ENCODE results near the gene IRAG1. TPM values are rescaled to one million over a fixed set of nuclear protein-coding genes. Genes with fewer than 3 reads are reported as not detected.
"Not testable (repeated sequence)": the region's sequence is repeated elsewhere in the genome, so short reads cannot be mapped to it uniquely, and the experiment has no call there.

IRAG1 gene
- total RNA-seq, 1 donor from 2014 or later, result 0.51 TPM

DNA sequence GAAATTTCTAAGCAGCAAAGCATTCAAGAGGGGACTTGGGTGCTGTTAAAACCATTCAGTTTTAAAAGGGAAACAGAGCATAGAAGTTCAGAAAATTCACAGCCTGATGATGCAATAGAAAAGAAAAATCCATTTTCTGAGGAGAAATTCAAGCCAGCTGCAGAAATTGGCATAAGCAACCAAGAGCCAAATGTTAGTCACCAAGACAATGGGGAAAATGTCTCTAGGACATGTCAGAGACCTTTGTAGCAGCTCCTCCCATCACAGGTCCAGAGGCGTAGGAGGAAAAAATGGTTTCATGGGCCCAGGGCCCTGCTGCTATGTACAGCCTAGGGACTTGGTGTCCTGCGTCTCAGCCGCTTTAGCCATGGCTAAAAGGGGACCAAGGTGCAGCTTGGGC lies 5.5 kb upstream of the IRAG1 start:
- no peak for DNase-seq

DNA sequence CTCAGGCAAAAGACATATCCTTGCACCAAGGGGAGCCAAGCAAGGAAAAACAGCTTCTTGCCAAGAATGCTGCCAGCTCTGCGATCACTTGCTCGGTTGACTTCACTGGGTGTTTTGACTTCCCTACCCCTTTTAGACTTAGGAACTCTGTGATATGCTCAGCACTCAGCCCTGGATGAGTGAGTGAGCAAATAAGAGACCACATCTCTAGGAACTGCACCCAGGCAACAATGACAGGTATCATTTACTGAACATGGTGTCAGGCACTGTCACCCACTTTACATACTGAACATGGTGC lies 3.7 kb upstream of the IRAG1 start:
- no peak for DNase-seq

DNA sequence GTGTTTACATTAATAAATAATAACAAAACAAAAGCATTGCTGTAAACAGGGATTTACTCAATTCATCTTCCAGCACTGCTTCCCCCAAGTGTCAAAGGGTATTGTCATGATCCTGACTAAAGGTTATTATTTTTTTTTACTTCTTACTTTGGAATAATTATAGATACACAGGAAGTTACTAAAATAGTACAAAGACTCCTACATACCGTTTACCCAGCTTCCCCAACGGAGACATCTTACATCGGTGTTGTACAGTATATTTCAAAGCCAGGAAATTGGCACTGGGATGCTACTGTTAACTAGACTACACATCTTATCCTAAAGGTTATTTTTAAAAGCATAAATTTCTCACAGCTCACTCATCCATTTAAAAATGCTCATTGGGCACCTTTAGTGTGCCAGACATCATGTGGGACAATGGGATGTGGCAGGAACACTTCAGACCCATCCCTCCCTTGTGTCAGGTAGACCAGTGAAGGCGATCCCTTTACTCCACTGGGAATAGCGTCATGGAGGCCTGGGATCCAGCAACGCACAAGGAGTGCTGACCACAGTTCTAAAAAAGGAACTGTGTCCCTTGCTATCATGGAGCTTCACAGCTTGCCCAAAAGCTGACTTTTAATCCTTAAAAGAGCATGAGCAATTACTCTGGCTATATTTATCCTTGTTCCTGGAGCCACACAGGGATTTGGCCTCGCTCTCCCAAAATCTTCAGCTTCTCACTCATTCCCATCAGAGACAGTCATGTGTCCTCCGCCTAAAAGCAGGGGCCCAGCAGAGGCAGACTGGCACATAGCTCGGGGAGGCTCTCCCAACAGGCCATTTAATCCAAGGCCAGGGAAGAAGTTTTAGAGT lies 3.1 kb upstream of the IRAG1 start:
- no peak for DNase-seq

DNA sequence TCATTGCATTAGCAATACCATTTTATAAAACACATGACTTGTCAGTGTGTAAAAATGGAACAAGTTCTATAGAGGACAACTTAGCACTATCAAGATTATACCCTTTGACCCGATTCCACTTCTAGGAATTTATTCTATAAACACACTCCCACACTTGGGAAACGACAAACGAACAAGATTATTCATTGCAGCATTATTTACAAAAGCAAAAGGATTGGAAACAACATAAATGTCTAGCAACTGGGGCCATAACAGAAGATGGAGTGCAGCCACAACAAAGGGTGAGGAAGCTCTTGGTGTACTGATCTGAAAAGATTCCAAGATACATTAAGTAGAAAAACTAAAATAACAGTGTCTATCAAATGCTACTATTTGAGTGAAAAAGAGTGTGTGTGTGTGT lies 2.3 kb upstream of the IRAG1 start:
- DNase-seq, result no peak

DNA sequence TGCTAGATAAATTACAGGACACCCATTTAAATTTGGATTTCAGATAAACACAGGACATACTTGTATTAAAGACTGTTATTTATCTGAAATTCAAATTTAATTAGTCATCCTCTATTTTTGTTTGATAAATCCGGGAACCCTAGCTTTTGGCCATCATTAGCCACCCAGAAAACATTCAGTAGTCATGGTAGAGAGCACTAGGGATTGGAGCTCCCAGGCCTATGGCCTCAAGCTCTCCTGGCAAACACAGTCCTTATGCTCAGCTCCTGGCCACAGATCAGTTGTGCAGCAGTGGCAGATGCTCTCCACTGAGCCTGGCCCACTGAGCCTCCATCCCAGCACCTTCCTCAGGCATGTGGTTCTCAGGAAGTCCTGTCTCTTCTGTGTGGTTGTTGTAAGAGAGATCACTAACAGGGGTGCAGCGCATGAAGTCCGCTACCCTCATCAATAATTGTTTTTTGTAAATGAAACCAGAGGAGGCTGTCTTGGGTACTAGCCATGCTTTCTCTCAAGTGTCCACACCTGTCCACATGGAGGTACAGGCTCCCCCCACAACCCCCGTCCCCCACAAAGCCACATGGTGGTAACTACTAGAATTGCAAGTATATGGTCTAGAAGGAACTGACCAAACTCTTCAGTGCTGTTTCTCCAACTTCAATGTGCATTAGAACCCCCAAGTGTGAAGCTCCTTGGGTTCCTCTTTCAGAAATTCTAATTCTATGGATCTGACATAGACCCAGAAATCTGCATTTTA lies 1.1 kb upstream of the IRAG1 start:
- DNase-seq, result no peak

DNA sequence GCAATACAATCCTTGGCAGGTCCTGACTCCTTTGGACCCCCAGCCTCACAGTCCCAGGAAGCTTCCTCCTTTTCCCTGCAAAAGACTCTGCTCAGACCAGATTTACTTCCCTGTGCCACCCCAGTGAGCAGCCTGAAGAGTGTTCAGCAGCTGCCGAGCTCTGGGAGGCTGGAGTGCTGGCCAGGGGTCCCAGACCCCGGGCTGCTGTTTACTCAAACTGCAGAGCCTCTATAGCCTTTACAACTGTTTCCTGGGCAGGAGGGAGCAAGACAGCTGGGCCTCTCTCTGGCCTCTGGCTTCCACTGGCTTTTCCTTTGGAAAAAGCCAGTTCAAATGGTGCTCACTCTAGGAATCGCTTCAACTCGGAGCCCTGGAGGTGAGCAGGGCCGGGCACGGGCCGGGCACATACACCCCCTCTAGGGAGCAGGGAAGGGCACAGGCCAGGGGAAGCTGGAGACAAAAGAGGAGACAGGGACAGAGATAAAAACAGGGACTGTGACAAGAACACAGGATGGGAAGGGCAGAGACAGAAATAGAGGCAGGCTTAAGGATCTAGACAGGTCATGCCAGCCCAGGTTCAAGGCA lies 932 bp downstream of the IRAG1 start:
- no peak for DNase-seq

DNA sequence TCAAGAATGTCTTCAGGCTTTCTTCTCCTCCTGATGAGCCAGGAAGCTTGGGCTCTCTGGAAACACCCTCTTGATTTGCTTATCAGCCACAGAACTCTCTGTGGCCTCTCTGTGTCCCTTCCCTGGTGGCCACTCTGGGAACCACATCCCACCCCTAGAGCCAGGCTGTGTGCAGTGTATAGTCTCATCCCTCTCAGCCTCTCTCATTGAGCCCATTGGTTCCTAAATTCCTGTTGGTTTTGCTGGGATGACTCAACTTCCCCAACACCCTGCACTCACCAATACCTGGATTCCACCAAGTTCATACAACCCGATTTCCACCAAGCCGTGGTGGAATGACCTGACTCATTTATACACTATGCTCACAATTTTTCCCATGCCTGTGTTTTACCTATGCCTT lies 5.2 kb downstream of the IRAG1 start:
- no peak for DNase-seq

DNA sequence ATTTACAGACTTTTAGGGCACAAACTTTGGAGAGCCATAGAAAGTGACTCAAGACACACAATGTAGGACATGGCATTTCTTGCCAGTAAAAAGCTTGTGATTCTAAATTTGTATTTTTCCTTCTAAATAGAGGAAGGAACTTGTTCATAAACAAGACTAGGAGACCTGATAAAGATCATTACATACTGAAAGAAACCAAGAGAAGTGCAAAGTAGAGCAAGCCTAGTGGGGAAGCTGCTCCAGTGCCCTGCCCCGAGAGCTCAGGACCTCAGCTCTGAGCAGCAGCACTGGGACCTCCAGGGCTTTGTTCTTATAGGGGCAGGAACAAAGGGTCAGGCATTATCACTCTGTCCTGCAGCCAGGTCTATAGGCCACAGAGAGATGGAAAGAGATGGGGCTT lies 7.2 kb downstream of the IRAG1 start:
- no peak for DNase-seq

DNA sequence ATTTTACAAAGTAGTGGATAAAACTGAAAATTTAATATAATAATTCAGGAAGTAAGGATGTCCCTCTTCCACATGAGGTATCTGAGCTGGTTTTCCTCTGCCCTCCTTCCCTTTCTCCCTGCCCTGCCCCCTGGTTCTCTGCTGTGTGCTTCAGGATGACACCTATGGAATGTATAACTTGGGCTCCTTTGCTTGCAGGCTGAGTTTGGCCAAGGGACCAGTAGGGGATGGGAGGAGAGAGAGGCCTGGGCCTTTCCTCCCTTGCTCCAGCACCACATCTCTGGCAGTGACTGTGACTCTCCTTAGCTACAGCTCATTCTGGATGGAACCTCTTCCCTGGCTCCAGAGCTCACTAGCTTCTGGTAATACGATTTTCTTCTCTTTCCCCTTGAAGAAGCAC lies 10.1 kb downstream of the IRAG1 start:
- DNase-seq, result no peak

DNA sequence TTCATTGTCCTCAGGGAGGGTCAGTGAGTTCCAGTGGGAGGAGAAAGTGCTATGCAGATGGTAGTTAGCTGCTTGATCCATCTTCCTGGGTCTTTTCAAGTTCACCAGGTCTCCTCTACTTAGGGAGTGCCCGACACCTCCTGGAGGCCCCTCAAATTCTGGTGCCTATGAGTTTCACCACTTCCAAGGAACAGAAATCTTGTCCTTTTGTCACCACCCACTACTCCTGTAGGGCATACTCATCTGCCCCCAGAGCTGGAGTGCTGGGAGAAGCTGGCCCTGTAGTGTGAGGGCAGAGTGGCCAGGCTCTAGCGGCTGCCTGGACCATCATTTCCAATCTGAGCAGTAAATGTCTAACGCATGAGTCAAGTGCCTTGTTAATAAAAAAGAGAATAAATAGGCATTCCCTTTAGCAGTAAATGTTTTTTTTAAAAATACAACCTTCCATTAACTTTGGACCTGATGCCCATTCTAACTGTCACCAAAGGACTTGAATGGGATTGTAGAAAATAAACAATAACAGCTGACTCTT lies 12.5 kb downstream of the IRAG1 start:
- DNase-seq, result no peak

DNA sequence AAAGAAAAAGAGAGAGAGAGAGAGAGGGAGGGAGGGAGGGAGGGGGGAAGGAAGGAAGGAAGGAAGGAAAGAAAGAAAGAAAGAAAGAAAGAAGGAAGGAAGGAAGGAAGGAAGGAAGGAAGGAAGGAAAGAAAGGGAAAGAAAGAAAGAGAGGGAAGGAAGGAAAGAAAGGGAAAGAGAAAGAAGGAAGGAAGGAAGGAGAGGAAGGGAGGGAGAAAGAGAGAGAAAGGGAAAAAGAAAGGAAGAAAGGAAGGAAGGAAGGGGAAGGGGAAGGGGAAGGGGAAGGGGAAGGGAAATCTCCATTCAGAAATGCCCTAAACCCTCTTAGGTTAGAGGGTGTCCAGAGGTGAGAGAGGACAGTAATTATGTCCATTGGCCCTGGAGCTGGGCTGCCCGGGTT lies 13.3 kb downstream of the IRAG1 start:
- not testable (repeated sequence) for DNase-seq

DNA sequence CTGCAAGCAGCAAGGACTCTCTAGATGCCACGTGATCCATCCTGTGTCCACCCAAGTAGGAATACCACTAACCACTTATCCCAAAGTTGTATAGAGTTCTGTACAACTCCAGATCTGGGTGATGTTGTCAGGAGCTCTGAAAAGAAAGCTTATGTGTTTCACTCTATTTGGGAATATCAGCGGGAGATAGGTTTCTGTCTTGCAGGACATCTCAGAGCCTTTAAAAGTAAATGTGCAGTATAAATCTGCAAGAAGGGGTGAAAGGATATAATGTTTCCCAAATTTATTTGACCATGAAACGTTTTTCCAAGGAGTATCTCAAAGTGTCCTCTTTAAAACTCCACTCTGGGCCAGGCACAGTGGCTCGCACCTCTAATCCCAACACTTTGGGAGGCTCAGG lies 13.9 kb downstream of the IRAG1 start:
- DNase-seq, result no peak

DNA sequence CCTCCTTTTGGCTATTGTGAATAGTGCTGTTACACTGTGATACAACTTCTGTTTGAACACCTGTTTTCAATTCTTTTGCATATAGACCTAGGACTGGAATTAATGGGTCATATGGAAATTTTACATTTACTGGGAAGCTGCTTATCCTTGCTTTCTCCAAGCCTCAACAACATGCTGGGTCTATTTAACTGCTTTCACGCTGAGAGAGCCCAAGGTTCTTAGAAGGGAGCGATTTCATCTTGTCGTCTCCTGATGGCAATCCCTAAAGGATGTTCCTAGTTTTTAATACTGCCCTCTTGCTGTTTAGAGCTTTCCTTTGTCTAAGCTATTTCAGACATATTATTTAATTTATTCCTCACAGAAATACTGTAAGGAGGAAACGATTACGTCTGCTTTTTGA lies 15.5 kb downstream of the IRAG1 start:
- no peak for DNase-seq

DNA sequence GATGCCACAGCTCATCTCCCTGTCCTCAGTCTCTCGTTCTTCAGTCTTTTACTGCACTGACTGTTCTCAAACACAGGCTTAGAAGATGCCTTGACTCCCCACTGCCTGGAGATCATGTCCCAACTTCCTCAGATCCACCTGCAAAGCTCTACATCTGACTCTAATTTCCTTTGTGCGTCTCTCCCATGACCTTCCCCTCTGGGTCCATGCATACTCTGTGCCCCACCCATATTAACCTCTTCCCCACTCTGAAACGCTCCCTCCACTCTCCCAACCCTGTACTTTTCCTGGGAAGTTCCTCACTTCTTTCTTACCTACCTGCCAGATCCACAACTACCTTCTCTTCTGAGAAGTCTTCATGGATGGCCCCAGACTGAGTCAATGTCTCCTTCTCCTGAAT lies 16.6 kb downstream of the IRAG1 start:
- no peak for DNase-seq

DNA sequence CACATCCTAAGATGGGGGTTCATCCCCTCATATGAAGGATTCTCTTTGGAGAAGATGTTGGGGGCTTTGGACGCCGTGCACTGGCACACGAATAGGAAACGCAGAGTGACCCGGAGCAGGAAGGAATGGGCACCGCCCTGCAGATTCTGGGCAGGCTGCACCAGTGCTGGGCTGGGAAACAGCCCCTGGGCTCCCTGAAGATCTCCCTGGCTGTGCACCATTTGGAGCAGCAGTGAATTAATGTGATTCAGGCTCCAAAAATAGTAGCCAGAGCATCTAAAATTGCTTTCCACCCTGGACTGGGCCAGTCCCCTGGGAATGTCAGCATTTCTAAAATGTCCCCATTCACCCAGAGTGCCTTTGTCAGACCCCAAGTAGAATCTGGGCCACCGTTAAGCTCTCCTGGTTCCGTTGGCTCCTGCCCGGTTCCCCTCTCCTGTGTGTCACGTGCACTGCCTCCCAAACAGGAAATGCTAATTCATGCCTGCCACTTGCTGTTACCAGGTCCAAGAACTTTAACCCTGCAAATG lies 18.6 kb downstream of the IRAG1 start:
- no peak for DNase-seq

DNA sequence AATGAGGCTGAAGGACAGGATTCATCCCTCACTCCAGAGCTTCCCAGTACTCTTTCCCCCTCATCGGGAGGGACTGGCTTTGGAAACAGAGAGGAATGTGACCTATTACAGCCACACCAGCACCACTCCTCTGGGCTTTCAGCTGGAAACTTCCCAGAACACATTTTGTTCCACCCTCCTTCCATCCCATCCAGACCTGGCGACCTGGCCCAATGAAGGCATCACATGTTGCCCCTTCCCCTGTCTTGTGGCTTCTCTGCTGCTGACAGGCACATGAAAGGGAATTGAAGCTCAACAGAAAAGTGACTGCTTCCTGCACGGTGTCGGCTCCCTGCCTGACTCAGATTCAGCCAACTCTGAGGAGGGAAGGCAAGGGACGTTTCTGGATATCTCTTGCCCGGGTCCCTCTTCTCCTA lies 19.1 kb downstream of the IRAG1 start:
- no peak for DNase-seq

DNA sequence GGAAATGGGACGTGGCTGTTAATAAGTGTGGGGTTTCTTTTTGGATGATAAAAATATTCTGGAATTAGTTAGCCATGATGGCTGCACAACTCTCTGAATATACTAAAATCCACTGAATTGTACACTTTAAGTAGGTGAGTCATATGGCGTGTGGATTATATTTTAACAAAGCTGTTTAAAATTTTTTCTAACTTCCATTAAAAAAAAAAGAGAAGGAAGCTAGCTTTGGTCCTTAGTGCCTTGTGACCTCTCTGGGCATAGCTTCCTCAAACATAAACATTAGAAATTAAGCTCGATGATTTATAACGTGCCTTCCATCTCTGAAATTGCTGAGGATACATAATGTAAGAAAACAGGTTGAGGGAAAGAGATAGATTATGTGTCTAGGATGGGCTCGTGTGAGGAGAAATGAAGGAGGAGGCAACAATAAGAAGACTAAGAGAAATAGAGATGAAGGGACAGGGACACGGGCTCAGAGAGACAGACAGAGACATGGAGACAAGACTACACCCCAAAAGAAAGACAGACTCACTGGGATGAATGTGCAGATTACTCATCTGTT lies 20.0 kb downstream of the IRAG1 start:
- DNase-seq, result no peak

DNA sequence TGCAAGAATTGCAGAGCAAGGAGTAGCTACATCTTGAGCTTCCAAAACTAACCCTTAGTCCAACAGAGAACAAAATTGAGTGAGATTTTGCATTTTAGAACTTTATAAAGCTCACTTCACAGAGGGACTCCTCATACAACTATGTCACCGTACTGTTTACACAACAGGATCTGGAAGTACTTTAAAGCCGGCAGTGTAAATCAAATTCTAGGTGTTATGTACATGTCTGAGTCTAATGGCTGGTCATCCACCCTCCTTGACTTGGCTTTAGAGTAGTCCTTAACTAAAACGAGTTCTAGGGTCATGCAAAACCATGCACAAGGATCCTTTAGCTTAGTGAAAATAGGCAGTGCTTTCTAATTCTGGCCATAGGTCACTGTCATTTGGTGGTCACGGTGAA lies 23.5 kb downstream of the IRAG1 start:
- no peak for DNase-seq

DNA sequence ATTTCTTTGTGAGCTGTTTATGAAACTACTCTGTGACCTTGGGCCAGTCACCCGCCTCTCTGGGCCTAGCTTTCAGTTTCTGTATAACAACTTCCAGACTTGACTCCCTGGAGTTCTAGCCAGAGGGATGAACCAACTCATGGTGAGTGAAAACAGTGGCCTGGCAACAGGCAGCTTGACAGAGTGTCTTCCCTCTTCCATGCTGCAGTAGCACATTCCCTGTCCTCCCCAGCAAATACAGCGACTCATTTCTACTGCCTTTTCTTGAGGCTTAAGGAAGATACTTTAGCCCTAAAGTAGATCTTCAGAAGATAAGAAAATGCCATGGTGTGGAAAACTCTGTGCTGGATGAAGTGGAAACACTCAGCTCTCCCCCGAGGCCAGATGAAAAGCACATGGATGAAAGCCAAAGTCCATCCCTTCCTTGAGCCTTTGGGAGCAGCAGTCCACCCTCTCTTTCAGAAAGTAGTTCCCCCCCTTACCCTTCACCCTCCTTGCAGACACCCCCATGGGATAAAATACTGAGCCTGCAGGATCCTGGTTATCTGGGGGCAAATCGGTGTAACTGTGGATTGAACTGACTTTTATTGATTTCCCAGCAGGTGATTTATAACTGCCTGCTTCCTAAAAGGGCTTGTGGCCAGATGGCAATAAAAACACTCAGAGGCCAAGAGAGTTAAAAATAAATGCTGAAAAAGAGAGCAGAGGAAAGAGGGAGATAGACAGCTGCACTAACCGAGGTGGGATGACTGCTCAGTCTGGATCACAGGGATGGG lies 24.1 kb downstream of the IRAG1 start:
- DNase-seq, result no peak

DNA sequence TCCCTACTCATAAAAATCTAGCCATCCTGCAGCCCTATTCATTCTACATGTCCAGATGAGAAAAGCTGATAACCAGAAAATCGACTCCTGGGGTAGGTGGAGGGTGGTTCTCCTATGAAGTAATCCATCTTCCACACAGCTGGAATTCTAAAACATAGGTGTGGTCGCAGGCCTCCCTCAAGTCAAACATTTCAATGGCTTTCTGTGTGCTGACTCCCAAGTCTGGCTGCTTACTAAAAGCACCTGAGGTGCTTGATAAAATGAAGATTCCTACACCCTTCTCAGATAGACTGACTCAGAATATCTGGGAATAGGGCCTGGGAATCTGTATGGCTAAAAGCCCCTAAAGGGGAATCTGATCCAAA lies 26.1 kb downstream of the IRAG1 start:
- no peak for DNase-seq

DNA sequence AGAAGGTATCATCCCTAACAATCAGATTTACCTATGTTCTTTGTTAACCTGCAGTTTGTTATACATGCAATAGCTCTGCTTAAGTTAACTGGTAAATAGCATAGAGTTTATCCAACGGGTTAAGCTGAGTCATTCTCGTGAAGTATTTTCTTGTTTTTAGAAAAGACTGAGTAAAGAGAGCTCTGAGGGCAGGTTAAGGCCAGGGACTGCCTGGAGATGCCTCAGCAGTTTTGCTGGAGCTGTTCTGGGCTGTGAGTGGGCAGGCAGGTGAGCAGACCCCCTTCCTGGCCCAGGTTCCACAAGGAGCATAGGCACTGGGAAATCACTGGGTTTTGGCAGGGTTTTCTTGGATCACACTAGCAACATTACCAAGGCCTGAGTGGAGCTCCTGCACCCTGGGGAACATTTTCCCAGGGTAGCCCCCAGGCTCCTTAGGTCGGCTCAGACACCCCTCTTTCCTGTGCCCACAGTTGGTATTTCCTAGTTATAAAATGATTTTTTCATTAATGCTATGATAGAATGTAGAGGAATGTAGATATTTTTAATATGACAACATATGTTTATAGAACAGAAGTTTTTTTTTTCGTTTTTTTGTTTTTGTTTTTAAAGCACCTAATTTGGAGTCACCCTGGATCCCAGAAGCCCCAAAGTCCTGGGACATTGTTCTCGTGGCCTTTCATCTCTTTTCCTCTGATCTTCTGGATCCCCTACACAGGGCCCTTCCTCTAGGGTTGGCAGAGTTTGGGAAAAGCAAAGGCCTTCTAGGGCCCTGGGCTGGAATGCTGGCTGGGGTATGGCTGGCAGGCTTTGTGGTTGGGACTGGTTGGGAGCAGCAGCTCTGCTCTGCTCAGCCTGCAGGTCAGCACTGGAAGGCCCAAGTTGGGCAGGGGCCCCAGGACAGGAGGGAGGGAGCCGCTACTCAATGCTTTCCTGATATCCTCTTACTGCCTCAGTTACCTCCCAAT lies 26.7 kb downstream of the IRAG1 start:
- no peak for DNase-seq
